Measurements from ENCODE around the gene UIMC1. TPM values are rescaled to one million over a fixed set of nuclear protein-coding genes. Genes with fewer than 3 reads are reported as not detected.

The UIMC1 gene
- total RNA-seq, 2 experiments from 2014 or later, result 42.7 to 78.5 TPM

DNA sequence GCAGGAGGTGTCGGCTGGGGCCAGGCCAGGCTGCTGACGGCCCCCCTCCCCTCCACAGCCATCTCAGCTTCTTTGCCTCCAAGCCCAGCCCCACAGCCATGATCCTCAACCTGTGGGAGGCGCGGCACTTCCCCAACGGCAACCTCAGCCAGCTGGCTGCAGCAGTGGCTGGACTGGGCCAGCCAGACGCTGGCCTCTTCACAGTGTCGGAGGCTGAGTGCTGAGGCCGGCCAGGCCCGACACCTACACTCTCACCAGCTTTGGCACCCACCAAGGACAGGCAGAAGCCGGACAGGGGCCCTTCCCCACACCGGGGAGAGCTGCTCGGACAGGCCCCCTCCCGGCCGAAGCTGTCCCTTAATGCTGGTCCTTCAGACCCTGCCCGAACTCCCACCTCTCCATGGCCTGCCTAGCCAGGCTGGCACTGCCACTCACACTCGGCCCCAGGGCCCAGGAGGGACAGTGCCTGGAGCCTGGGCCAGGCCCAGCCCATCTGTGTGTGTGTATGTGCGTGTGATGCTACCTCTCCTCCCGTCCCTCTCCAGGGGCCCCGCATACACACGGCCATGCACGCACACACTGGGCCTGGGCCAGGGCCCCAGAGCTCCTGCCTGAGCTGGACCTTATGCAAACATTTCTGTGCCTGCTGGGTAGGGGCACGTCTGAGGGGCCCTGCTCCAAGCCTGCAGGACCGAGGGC is 126.8 kb downstream of the UIMC1 start:
- Histone ChIP-seq H3K4me2 (ENCODE audit: low read length) (no peak overlapping the region), H3K36me3 (ENCODE audit: insufficient read depth, low read length) (no peaks in the 10 kb centered on the region), H3K27ac (ENCODE audit: low read depth, low read length, poor library complexity, severe bottlenecking) (no peak overlapping the region), H3K9me3 (ENCODE audit: low read length) (no peaks in the 10 kb centered on the region), H3K4me3 (ENCODE audit: low read depth, low read length, poor library complexity, severe bottlenecking) (no peak overlapping the region), H3K9me2 (ENCODE audit: insufficient read depth, low read length) (no peaks in the 10 kb centered on the region), H3K4me1 (ENCODE audit: insufficient read depth, low read length, poor library complexity, severe bottlenecking) (peaks cover 3% of the 10 kb centered on the region), H4K20me1 (ENCODE audit: insufficient read depth, low read length) (no peaks in the 10 kb centered on the region), H2AFZ (ENCODE audit: low read length) (no peak overlapping the region), H3K79me2 (ENCODE audit: insufficient read depth, low read depth, low read length) (no peaks in the 10 kb centered on the region)
- DNase-seq (ENCODE audit: low spot score), result no peak
- TF ChIP-seq, protein P1, sequence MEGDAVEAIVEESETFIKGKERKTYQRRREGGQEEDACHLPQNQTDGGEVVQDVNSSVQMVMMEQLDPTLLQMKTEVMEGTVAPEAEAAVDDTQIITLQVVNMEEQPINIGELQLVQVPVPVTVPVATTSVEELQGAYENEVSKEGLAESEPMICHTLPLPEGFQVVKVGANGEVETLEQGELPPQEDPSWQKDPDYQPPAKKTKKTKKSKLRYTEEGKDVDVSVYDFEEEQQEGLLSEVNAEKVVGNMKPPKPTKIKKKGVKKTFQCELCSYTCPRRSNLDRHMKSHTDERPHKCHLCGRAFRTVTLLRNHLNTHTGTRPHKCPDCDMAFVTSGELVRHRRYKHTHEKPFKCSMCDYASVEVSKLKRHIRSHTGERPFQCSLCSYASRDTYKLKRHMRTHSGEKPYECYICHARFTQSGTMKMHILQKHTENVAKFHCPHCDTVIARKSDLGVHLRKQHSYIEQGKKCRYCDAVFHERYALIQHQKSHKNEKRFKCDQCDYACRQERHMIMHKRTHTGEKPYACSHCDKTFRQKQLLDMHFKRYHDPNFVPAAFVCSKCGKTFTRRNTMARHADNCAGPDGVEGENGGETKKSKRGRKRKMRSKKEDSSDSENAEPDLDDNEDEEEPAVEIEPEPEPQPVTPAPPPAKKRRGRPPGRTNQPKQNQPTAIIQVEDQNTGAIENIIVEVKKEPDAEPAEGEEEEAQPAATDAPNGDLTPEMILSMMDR (conservative IDR thresholded peaks at IDR 0.05; ENCODE audit: low read length), result no peak
- TF ChIP-seq EZH2phosphoT487 (IDR thresholded peaks at IDR 0.05; ENCODE audit: borderline replicate concordance, low read depth, low read length), result no peak
- BruUV-seq (replicated peaks), result no TSS peak
- ChIA-PET CTCF (ENCODE audit: unreplicated experiment) (no interaction called here), POLR2A (no interaction called here)
- intact Hi-C loops (cut with micrococcal nuclease; ENCODE audit: unreplicated experiment), result no loop called here

DNA sequence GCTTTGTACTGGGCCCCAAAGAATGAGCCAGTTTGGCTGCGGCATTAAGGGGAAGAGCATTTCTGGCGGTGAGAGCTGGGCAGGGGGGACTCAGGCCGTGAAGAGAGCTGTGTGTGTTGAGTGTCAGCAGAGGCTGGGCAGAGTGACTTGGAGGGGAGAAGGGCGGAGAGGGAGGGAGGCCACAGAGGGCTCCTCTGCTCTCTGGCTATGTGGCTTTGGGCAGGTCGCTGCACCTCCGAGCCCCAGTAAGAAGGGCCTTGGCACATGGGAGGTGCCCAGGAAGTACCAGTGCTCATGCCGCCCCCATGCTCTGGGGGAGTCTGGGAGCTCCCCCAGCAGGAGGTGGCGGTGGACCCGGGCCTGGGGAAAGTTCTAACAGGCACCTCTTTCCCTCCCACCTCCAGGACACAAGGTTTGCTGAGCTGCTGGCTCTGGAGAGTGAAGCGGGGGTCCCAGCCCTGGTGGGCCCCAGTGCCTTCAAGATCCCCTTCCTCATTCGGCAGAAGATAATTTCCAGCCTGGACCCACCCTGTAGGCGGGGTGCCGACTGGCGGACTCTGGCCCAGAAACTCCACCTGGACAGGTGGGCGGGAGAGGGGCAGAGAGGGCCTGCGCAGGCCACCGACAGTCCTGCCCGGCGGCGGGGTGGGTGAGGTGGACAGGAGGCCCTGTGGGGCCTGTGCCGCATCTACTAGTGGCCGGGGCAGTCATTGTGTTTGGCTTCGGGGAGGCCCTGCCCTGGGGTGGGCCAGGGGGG is 127.5 kb downstream of the UIMC1 start:
- intact Hi-C loops (cut with micrococcal nuclease; ENCODE audit: unreplicated experiment), result no loop called here
- Histone ChIP-seq H4K20me1 (ENCODE audit: insufficient read depth, low read length) (no peaks in the 10 kb centered on the region), H3K79me2 (ENCODE audit: insufficient read depth, low read depth, low read length) (no peaks in the 10 kb centered on the region), H2AFZ (ENCODE audit: low read length) (no peak overlapping the region), H3K4me3 (ENCODE audit: low read depth, low read length, poor library complexity, severe bottlenecking) (no peak overlapping the region), H3K36me3 (ENCODE audit: insufficient read depth, low read length) (no peaks in the 10 kb centered on the region), H3K27ac (ENCODE audit: low read depth, low read length, poor library complexity, severe bottlenecking) (no peak overlapping the region), H3K4me2 (ENCODE audit: low read length) (no peak overlapping the region), H3K9me3 (ENCODE audit: low read length) (no peaks in the 10 kb centered on the region), H3K9me2 (ENCODE audit: insufficient read depth, low read length) (no peaks in the 10 kb centered on the region), H3K4me1 (ENCODE audit: insufficient read depth, low read length, poor library complexity, severe bottlenecking) (no peaks in the 10 kb centered on the region)
- no TSS peak for BruUV-seq (replicated peaks)
- no peak for DNase-seq (ENCODE audit: low spot score)
- TF ChIP-seq, protein P1 (conservative IDR thresholded peaks at IDR 0.05; ENCODE audit: low read length), result no peak
- TF ChIP-seq EZH2phosphoT487 (IDR thresholded peaks at IDR 0.05; ENCODE audit: borderline replicate concordance, low read depth, low read length), result no peak
- ChIA-PET CTCF (ENCODE audit: unreplicated experiment) (no interaction called here), POLR2A (no interaction called here)

DNA sequence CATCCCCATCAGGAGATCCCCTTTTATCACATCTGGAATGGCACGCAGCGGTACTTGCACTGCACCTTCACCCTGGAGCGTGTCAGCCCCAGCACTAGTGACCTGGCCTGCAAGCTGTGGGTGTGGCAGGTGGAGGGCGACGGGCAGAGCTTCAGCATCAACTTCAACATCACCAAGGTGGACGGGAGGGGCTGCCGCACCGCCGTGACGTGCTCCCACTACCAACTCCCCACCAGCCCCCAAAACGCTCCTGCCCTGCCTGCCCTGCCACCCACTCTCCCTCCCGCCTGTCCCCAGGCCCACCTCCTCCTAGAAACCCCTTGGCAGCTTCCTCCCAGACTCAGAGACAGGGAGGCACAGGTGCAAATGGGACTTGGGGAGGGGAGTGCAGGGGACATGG is 128.1 kb downstream of the UIMC1 start:
- Histone ChIP-seq H3K27ac (ENCODE audit: low read depth, low read length, poor library complexity, severe bottlenecking) (no peak overlapping the region), H3K4me3 (ENCODE audit: low read depth, low read length, poor library complexity, severe bottlenecking) (no peak overlapping the region), H3K36me3 (ENCODE audit: insufficient read depth, low read length) (no peaks in the 10 kb centered on the region), H3K4me1 (ENCODE audit: insufficient read depth, low read length, poor library complexity, severe bottlenecking) (no peaks in the 10 kb centered on the region), H3K9me2 (ENCODE audit: insufficient read depth, low read length) (no peaks in the 10 kb centered on the region), H3K4me2 (ENCODE audit: low read length) (no peak overlapping the region), H4K20me1 (ENCODE audit: insufficient read depth, low read length) (no peaks in the 10 kb centered on the region), H3K79me2 (ENCODE audit: insufficient read depth, low read depth, low read length) (no peaks in the 10 kb centered on the region), H2AFZ (ENCODE audit: low read length) (no peak overlapping the region), H3K9me3 (ENCODE audit: low read length) (no peaks in the 10 kb centered on the region)
- no TSS peak for BruUV-seq (replicated peaks)
- no peak for DNase-seq (ENCODE audit: low spot score)
- TF ChIP-seq EZH2phosphoT487 (IDR thresholded peaks at IDR 0.05; ENCODE audit: borderline replicate concordance, low read depth, low read length), result no peak
- TF ChIP-seq, protein P1 (conservative IDR thresholded peaks at IDR 0.05; ENCODE audit: low read length), result no peak
- intact Hi-C loops (cut with micrococcal nuclease; ENCODE audit: unreplicated experiment), result no loop called here
- CTCF ChIA-PET (ENCODE audit: unreplicated experiment), result no interaction called here
- POLR2A ChIA-PET, result no interaction called here
